Ovary (tissue), 9 donors: ENCODE data around the gene CFAP73. TPM values are rescaled to one million over a fixed set of nuclear protein-coding genes. Genes with fewer than 3 reads are reported as not detected.

Source experiments
- DNase-seq, 5 donors: peaks; one replicate each; pipeline ENCODE4 v3.0.0-alpha.2; 2019 to 2020
- H3K27ac ChIP-seq, 2 donors: fragments of 200-600 bp; one replicate each; pipeline versions ENCODE4 v1.5.1 to v1.8.0; 2019 to 2022
- H3K27me3 ChIP-seq: fragments of 200-600 bp; one replicate; pipeline ENCODE4 v1.8.0; 2022
- H3K36me3 ChIP-seq: fragments of 200-600 bp; sonication (generic); one replicate; pipeline ENCODE4 v1.5.1; 2019
- H3K4me1 ChIP-seq: one replicate; pipeline ENCODE4 v1.8.1; 2013; ENCODE audit warnings: mild to moderate bottlenecking, moderate library complexity; ENCODE audit not compliant: insufficient read depth
- H3K4me3 ChIP-seq: fragments of 200-600 bp; sonication (generic); one replicate; pipeline ENCODE4 v1.5.1; 2017
- H3K9me3 ChIP-seq, 2 donors: fragments of 200-600 bp in 1 of 2; sonication (generic) in 1 of 2; one replicate each; pipeline versions ENCODE4 v1.5.1 to v1.8.1; 2013 to 2019; ENCODE audit warnings: mild to moderate bottlenecking in 1 of 2, moderate library complexity in 1 of 2
- CTCF ChIP-seq, 3 donors: fragments of 450-650 bp in 2 of 3; fragments of 200-600 bp in 1 of 3; IDR thresholded peaks; one replicate each; pipeline versions ENCODE4 v1.5.1 to v1.8.0; 2016 to 2022; ENCODE audit warnings: antibody characterized with exemption in 3 of 3, mild to moderate bottlenecking in 1 of 3
- EP300 ChIP-seq: sonication (generic); formaldehyde crosslinking; IDR thresholded peaks from one replicate; pipeline ENCODE4 v1.6.1; 2017; ENCODE audit warnings: antibody characterized with exemption
- POLR2A ChIP-seq: fragments of 450-650 bp; IDR thresholded peaks from one replicate; pipeline ENCODE4 v1.6.1; 2017; ENCODE audit warnings: antibody characterized with exemption, mild to moderate bottlenecking, moderate library complexity
- WGBS, 3 donors: extraction: QIAGEN DNeasy Blood & Tissue Kit in 1 of 3; methylation state at CpG; one replicate each; pipeline versions ENCODE4 v1.1.5 to v1.1.7; 2013 to 2017; 5-methylcytosine and 5-hydroxymethylcytosine counted together
- intact Hi-C, 4 donors: fragments of 100-400 bp; cut with DNase I; formaldehyde crosslinking; loops; one replicate each; pipeline versions ENCODE4 v1.11.0 to v1.15.1; 2022 to 2023
- polyA plus RNA-seq, 2 donors: library from polyadenylated mRNA; stranded (reverse); fragments of 200-250 nt in 1 of 2; fragments of 350-450 nt in 1 of 2; fragmentation: Illumina TruSeq in 1 of 2; extraction: RNeasy Lipid Tissue Mini Kit (QIAGEN cat#74804) in 1 of 2; gene quantifications; one replicate each; pipeline ENCODE4 v1.2.3, GENCODE V29; 2013 to 2014
- total RNA-seq, 7 donors: library from RNA; depleted of rRNA in 2 of 7; stranded (reverse); fragments of >200 nt in 2 of 7; fragmentation: NEBNext Ultra II Directional in 3 of 7; extraction: Animal tissue kit (Norgen Biotek cat#: 25700) in 3 of 7; gene quantifications; one replicate each; pipeline versions ENCODE4 v1.1.0 to v1.2.4, GENCODE V29; 2016 to 2023
- donor health status: DM: no; HTN: no; CAD: no; lungs with moderate emphysema.
- donor health status: DM: no; HTN: no; CAD: no.
- donor health status: Bipolar disorder and iron deficiency.
- donor health status: DM: yes; HTN: yes; CAD: no.
- donor health status: DM: no; HTN: no; CAD: no.
- donor health status: DM: yes; HTN: yes; CAD: no.

The CFAP73 gene
- total and polyA plus RNA-seq, 9 donors = 0.15 to 38.3 (median 1.5) TPM; not detected in 3

GRCh38 chr12:113197518-113198077 lies 48.1 kb downstream of the CFAP73 start:
- no peak for DNase-seq
- Histone ChIP-seq H3K36me3 (no peaks in the 10 kb centered on the region), H3K4me1 (peaks cover 6% of the 10 kb centered on the region), H3K27me3 (no peaks in the 10 kb centered on the region), H3K9me3 (no peaks in the 10 kb centered on the region), H3K4me3 (no peak overlapping the region), H3K27ac (no peak overlapping the region)
- WGBS, 3 donors = 92 to 98% (median 92%) methylated on average over 8 of the region's 8 CpGs
- TF ChIP-seq POLR2A = no peak
- TF ChIP-seq CTCF (IDR thresholded peaks at IDR 0.05) = no peak
- no peak for TF ChIP-seq EP300
- intact Hi-C loops = loop anchor here in 3 of 4 donors (5.0 to 10.0 kb wide), 5 partner anchors 100 to 717 kb away; partner anchors contain the start of genes SLC8B1 (in 2 of the 3) and PLBD2 (in 1 of the 3)

- Histone ChIP-seq H3K36me3 (no peaks in the 10 kb centered on the region), H3K4me3 (no peak overlapping the region), H3K9me3 (no peaks in the 10 kb centered on the region), H3K4me1 (peaks cover 6% of the 10 kb centered on the region), H3K27ac (no peak overlapping the region), H3K27me3 (no peaks in the 10 kb centered on the region)
- DNase-seq = no peak
- 33 to 53% (median 50%) methylated on average over 1 of the region's 1 CpG for WGBS, 3 donors
- TF ChIP-seq POLR2A (no peak), CTCF (IDR thresholded peaks at IDR 0.05) (no peak), EP300 (no peak)
- intact Hi-C loops = loop anchor here in 3 of 4 donors (5.0 to 10.0 kb wide), 5 partner anchors 99 to 717 kb away; partner anchors contain the start of genes SLC8B1 (in 2 of the 3) and PLBD2 (in 1 of the 3)
Measured at GRCh38 chr12:113198296-113198695, 48.8 kb downstream of the CFAP73 start.

DNA sequence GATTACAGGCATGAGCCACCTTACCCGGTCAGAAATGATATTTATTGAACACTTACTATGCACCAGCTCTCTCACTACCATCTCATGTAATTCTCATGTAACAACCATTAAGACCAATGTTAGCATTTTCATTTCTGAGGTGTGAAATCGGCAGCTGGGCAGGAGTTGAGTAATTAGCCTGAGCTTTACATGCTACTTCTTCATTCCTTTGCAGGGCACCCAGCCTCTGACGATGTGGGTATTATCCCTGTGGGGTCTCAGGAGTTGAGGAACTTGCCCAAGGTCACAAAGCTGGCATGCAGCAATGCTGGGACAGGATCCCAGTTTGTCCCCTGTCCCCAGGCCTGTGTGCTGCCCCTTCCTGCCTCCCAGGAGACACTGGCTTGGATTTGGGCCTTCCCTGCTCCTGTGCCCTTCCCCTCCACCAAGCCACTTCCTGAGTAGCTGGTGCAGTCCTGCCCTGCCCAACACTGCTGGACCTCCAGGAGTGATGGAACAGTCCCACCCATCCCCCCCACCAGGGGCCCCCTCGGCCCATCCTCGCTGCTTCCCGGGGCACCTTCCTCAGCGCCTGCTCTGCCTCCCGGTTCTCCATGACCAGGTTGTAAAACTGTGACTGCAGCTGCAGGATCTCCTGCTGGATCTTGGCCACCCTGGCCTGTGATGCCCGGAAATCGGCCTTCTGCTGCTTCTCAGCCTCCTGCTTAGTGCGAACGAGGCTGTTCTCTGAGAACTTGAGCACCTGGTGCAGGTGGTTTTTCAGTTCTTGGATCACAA lies 50.7 kb downstream of the CFAP73 start:
- H3K36me3 ChIP-seq = no peaks in the 10 kb centered on the region
- intact Hi-C loops = no loop called here
- no peaks in the 10 kb centered on the region for H3K9me3 ChIP-seq
- no peak overlapping the region for H3K27ac ChIP-seq
- peaks cover 8% of the 10 kb centered on the region for H3K4me1 ChIP-seq
- TF ChIP-seq POLR2A = no peak
- TF ChIP-seq CTCF (IDR thresholded peaks at IDR 0.05) = no peak
- H3K4me3 ChIP-seq = no peak overlapping the region
- DNase-seq = peak in 1 of 5 donors; percentile 21
- 82 to 84% (median 83%) methylated on average over 12 of the region's 12 CpGs for WGBS, 3 donors
- no peaks in the 10 kb centered on the region for H3K27me3 ChIP-seq

DNA sequence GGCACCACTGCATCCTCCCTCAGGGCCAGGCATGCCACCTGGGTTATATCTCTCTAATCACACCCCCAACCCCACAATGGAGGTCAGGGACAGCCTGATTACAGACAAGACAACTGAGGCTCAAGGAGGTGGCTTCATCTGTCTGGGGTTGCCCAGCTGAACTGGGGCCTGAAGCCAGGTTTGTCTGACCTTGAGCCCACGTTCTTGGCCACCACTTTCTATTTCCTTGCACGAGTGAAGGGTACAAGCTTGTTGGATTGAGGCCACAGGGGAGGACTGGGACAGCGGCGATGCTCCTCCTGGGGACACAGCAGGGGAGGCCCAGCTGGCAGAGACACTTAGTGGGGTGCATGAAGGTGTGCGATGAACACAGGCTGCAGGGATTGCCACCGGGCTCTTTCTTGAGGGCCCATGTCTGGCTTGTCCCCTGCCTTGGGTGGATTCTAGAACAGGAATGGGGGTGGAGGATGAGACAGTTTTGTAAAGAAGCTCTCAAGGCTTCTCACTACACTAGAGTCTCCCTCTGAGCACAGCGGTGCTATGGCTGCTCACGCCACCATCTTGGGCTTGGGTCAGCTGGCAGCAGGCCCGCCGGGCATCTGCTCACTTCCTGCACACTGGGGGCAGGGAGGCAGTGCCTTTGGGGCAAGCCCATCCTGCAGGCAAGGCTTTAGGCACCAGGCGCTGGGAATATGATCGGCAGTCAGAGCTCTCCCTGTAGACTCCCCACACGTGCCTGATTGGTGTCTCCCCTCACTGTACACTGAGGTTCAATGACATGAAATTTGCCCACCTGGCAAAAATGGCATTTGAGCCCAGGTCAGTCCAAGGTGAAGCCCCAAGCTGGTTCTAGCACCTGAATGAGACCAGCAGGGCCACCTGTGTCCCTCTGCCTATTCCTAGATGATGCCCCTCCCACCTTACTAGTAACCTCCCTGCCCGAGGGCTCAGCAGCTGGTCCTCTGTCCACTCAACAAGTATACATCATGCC lies 52.0 kb downstream of the CFAP73 start:
- Histone ChIP-seq H3K4me3 (no peak overlapping the region), H3K27me3 (no peaks in the 10 kb centered on the region), H3K36me3 (no peaks in the 10 kb centered on the region), H3K27ac (no peak overlapping the region), H3K4me1 (peaks cover 6% of the 10 kb centered on the region), H3K9me3 (no peaks in the 10 kb centered on the region)
- TF ChIP-seq CTCF (IDR thresholded peaks at IDR 0.05) (no peak), POLR2A (no peak), EP300 (no peak)
- WGBS, 3 donors = 67 to 74% (median 72%) methylated on average over 14 of the region's 14 CpGs
- DNase-seq = peak in 1 of 5 donors; percentile 17
- intact Hi-C loops = no loop called here
